A172 (cell line): Measurements from ENCODE around the gene ARMCX4. TPM values are rescaled to one million over a fixed set of nuclear protein-coding genes. Genes with fewer than 3 reads are reported as not detected.
"Not testable (repeated sequence)": the region's sequence is repeated elsewhere in the genome, so short reads cannot be mapped to it uniquely, and the experiment has no call there.

ENCODE experiments used
- DNase-seq: peaks from one replicate; pipeline ENCODE4 v3.0.0-alpha.2; 2015; ENCODE audit warnings: low spot score
- total RNA-seq: library from RNA; depleted of rRNA; stranded (reverse); fragments of >200 nt; shearing (Covaris generic); gene quantifications from 2 replicates; pipeline ENCODE4 v1.2.3, GENCODE V29; 2014; rRNA removed

Gene ARMCX4
- total RNA-seq: not detected in 2 replicates

GRCh38 chrX:101485212-101485949, at the start of gene ARMCX4:
Gene ARMCX4 (plus strand): TSS chrX:101485456. CDS start chrX:101488590, 3,134 bp downstream.
- DNase-seq: no peak

- DNase-seq: no peak
Measured at GRCh38 chrX:101442085-101442484, 43.2 kb upstream of the ARMCX4 start.

GRCh38 chrX:101449279-101449678, 36.0 kb upstream of the ARMCX4 start:
- DNase-seq: no peak

GRCh38 chrX:101450085-101450484, 35.2 kb upstream of the ARMCX4 start:
- DNase-seq: no peak

- no peak for DNase-seq
Measured at GRCh38 chrX:101450961-101451360, 34.3 kb upstream of the ARMCX4 start.

- DNase-seq: no peak
Measured at GRCh38 chrX:101452056-101452455, 33.2 kb upstream of the ARMCX4 start.

- no peak for DNase-seq
Measured at GRCh38 chrX:101460669-101461068, 24.6 kb upstream of the ARMCX4 start.

GRCh38 chrX:101462892-101463291, 22.4 kb upstream of the ARMCX4 start:
- peak; percentile 0 for DNase-seq

- DNase-seq: no peak
Measured at GRCh38 chrX:101478366-101478765, 6.9 kb upstream of the ARMCX4 start.

GRCh38 chrX:101482296-101482695, 3.0 kb upstream of the ARMCX4 start:
- DNase-seq: no peak

GRCh38 chrX:101483705-101484104, 1.6 kb upstream of the ARMCX4 start:
- no peak for DNase-seq

GRCh38 chrX:101484135-101484534, 1.1 kb upstream of the ARMCX4 start:
- no peak for DNase-seq

GRCh38 chrX:101488796-101489195, 3.5 kb downstream of the ARMCX4 start:
- DNase-seq: no peak

GRCh38 chrX:101491943-101492342, 6.7 kb downstream of the ARMCX4 start:
- DNase-seq: no peak

GRCh38 chrX:101493225-101493624, 8.0 kb downstream of the ARMCX4 start:
- DNase-seq: no peak

- not testable (repeated sequence) for DNase-seq
Measured at GRCh38 chrX:101502929-101503328, 17.7 kb downstream of the ARMCX4 start.

GRCh38 chrX:101507372-101507771, 22.1 kb downstream of the ARMCX4 start:
- DNase-seq: no peak

GRCh38 chrX:101507986-101508385, 22.7 kb downstream of the ARMCX4 start:
- no peak for DNase-seq

- no peak for DNase-seq
Measured at GRCh38 chrX:101530944-101531343, 45.7 kb downstream of the ARMCX4 start.

Other genes with a start within 250 kb of the ARMCX4 start
- gene TAF7L, start 194.1 kb upstream of the ARMCX4 start, total RNA-seq: not detected in 2 replicates
- 1.8 and 3.4 TPM in 2 replicates for gene TIMM8A, start 136.7 kb upstream of the ARMCX4 start, total RNA-seq
- gene BTK, start 99.3 kb upstream of the ARMCX4 start, total RNA-seq: not detected in 2 replicates
- 859 and 1,447 TPM in 2 replicates for gene RPL36A, start 94.4 kb upstream of the ARMCX4 start, total RNA-seq
- 33.6 and 40.4 TPM in 2 replicates for gene GLA, start 77.5 kb upstream of the ARMCX4 start, total RNA-seq
- 47.8 and 49.7 TPM in 2 replicates for gene HNRNPH2, start 77.2 kb upstream of the ARMCX4 start, total RNA-seq
- 8.0 and 11.2 TPM in 2 replicates for gene ARMCX1, start 65.1 kb downstream of the ARMCX4 start, total RNA-seq
- 29.8 and 42.6 TPM in 2 replicates for gene ARMCX6, start 132.5 kb downstream of the ARMCX4 start, total RNA-seq
- 17.8 and 18.8 TPM in 2 replicates for gene ARMCX3, start 137.7 kb downstream of the ARMCX4 start, total RNA-seq
- gene ARMCX2, start 174.4 kb downstream of the ARMCX4 start, total RNA-seq: 25.5 and 31.3 TPM in 2 replicates